A673 (cell line): ENCODE data around the gene NETO1.

Experiments used
- CTCF ChIP-seq: fragments of 300-800, 200-600 bp; sonication (generic); conservative IDR thresholded peaks from 2 replicates; pipeline ENCODE4 v1.5.1; 2017; ENCODE audit warnings: low read depth, mild to moderate bottlenecking, antibody characterized with exemption, low read length, moderate library complexity, mixed read lengths
- EZH2 ChIP-seq: fragments of 200-600 bp; sonication (generic); IDR thresholded peaks from 2 replicates; pipeline ENCODE4 v1.6.1; 2017; ENCODE audit warnings: borderline replicate concordance, low read depth, mild to moderate bottlenecking, mixed read lengths, antibody characterized with exemption, low read length; ENCODE audit not compliant: poor library complexity, severe bottlenecking

GRCh38 chr18:72799106-72799505 is 68.7 kb downstream of the NETO1 start:
- TF ChIP-seq CTCF (no peak), EZH2 (no peak)
